SK-N-MC (cell line): ENCODE results near the gene REXO4.
A peak's percentile ranks its signal among the peaks of the same experiment; 100 is the strongest.

Source experiments
- DNase-seq: peaks from one replicate; pipeline ENCODE4 v3.0.0-alpha.2; 2011; ENCODE audit warnings: low read depth, low spot score
- H3K27ac ChIP-seq: fragments of 200-600 bp; sonication (generic); 2 replicates; pipeline ENCODE4 v1.5.1; 2016; ENCODE audit warnings: mixed run types
- H3K36me3 ChIP-seq: fragments of 200-600 bp; sonication (generic); 2 replicates; pipeline ENCODE4 v1.6.1; 2017; ENCODE audit warnings: antibody characterized with exemption, low read length, mixed read lengths; ENCODE audit not compliant: insufficient read depth
- H3K4me3 ChIP-seq: fragments of 200-600 bp; sonication (generic); 2 replicates; pipeline ENCODE4 v1.5.1; 2016
- H3K9ac ChIP-seq: fragments of 200-600 bp; sonication (generic); 2 replicates; pipeline ENCODE4 v1.8.0; 2017; ENCODE audit warnings: mixed run types, mixed read lengths; ENCODE audit not compliant: insufficient read length
- H3K9me3 ChIP-seq: fragments of 200-600 bp; sonication (generic); 2 replicates; pipeline ENCODE4 v1.6.1; 2017; ENCODE audit warnings: low read depth, mild to moderate bottlenecking, antibody characterized with exemption, low read length, moderate library complexity, mixed read lengths
- EZH2 ChIP-seq: fragments of 200-600 bp; sonication (generic); IDR thresholded peaks from one replicate; pipeline ENCODE4 v1.6.1; 2017; ENCODE audit warnings: antibody characterized with exemption
- FOXP2 ChIP-seq: optimal IDR thresholded peaks from 2 replicates; pipeline ENCODE3; 2011; ENCODE audit warnings: mild to moderate bottlenecking, moderate library complexity; ENCODE audit not compliant: insufficient read depth; ENCODE audit errors: extremely low read length, control extremely low read depth
- POLR2AphosphoS5 ChIP-seq: IDR thresholded peaks from 2 replicates; pipeline ENCODE4 v1.6.1; 2012; ENCODE audit warnings: mild to moderate bottlenecking, low read depth, low read length, borderline replicate concordance

The REXO4 gene

DNA sequence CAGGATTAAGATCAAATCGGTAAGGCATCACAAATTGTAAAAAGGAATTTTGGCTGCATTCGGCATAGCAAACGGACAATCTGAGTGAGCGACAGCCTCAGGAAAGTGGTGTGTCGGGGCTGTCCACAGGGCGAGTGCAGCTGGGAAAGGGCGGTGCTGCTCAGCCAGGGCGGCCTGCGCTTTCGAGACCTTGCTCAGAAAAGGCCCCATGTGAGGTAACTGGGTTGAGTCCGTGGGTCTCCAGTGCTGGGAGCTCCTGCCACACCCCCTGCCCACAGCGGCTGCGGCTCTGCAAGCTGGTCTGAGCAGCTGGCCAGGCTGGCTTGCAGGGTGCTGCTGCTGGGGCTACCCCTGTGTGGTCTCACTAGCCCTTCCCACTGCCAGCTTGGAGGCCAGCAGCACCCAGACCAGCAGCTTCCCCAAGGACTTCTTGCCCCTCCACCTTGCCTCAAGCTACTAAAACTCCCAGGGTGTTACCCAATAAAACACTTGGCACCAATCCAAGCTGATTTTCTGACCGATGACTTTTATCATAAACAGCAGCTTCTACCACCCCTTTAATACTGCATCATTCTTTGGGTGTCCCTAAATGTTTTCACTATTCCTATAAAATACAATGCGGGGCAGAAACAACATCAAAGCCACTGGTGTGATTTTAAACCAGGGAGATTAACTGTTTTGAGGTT lies 55.3 kb downstream of the REXO4 start:
- Histone ChIP-seq H3K36me3 (peaks cover 72% of the 10 kb centered on the region), H3K4me3 (no peak overlapping the region), H3K27ac (no peak overlapping the region), H3K9me3 (no peaks in the 10 kb centered on the region), H3K9ac (no peak overlapping the region)
- DNase-seq: no peak
- TF ChIP-seq EZH2 (no peak), POLR2AphosphoS5 (no peak)

DNA sequence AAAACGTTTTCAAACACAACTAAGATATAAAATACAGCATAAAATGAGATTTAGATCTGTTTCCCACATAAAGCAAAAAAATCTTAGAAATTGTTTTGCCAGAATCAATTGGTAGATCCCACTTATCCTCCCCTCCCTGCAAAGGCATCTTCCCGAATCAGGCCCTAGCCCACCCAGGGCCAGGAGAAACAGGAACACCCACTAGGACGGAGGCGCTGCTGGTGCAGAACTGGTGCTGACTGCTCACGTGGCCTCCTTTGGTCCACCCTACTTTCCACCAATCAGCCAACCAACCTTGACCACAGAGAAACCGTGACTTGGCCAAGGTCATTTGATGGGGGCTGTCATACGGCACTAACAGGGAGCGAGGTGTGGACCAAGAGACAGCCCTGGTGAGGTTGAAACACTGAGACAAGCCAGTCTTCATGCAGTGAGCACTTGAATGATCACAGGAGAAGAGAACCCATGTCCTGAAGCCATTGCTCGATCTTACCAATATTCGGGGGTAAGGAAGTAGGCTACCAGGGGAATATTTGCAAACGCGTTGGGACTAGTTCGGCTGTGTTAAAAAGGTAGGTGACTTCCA lies 56.2 kb downstream of the REXO4 start:
- no peak overlapping the region for H3K9ac ChIP-seq
- peaks cover 63% of the 10 kb centered on the region for H3K36me3 ChIP-seq
- no peak overlapping the region for H3K4me3 ChIP-seq
- no peak for DNase-seq
- H3K27ac ChIP-seq: no peak overlapping the region
- no peak for TF ChIP-seq POLR2AphosphoS5
- no peak for TF ChIP-seq EZH2
- no peak for TF ChIP-seq FOXP2
- no peaks in the 10 kb centered on the region for H3K9me3 ChIP-seq

DNA sequence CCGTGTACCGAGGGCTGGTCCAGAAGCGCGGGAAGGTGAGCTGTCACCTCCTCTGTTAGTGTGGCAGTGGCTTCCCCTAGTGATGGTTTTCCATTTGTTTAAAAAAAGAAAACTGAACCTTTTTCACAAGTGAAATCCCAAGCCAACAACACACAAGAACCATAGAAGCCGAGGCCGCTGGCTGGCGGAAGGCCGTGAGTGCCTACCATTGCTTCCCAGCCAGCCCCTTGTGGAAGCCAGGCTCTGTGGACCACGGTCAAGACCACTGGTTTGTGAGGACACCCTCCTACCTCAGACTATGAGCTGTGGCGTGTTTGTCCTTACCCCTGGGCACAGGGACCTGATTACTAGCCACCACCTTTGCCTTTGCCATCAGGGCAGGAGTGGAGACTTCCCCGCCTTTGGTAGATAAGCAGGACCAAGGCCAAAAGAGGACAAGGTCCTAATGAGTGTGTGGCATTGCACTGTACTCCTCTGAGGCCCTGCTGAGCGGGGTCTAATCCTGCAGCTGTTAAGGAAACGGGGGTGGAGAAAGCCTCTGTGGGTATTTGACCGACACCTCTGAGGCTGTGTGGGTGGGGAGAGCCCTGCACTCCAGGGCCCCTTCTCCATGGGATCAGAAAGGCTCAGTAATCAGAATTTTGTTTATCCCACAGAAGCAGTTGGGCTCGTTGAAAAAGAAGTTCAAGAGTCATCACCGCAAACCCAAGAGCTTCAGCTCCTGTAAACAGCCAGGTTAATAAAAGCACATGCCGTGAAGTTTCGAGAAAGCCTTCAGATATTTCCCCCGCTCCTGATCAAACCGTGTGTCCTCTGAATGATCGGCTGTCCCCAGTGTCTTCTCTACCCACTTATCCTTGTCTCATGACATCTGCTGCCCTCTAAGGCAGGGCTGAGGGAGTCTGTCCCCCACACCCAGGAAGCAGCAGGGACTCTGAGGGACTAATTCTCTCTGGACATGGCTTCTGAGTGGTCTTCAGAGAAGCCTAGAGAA lies 57.1 kb downstream of the REXO4 start:
- Histone ChIP-seq H3K9ac (no peak overlapping the region), H3K27ac (peak overlapping the region; percentile 36; the same call in 1 of the 2 replicates), H3K4me3 (no peak overlapping the region), H3K9me3 (no peaks in the 10 kb centered on the region), H3K36me3 (peaks cover 54% of the 10 kb centered on the region)
- no peak for DNase-seq
- no peak for TF ChIP-seq EZH2
- TF ChIP-seq POLR2AphosphoS5: no peak
- no peak for TF ChIP-seq FOXP2

DNA sequence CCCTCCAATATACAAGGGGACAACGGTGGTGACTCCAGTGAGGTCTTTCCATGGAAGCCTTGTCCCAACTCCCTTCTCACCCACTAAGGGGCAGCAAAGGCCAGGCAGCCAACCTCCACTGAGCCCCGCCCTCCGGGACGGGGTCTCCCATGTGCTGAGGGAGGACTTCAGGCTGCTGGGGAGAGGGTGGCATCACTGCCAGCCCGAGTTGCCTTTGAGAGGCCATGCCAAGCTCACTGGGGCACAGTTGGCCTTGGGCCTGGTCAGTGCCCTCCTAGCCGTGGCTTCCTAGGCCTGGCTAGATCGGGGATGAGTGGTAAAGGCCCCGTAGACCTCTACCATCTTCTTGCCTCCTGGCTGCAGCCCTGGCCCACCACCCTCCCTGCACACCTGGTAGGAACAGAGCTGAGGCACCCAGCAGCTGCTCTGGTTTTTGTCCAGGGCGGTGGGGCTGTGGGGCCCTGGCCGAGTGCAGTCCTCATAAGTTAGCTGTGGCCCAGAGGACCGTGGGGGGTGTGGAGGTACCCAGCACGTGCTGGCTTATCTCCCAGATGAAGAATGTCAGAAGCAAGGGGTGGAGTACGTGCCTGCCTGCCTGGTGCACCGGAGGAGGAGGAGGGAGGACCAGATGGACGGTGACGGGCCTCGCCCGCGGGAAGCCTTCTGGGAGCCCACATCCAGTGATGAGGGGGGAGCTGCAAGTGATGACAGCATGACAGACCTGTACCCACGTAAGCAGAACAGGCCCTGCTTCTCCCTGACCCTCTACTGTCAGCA lies 58.2 kb downstream of the REXO4 start:
- TF ChIP-seq EZH2: no peak
- no peak for TF ChIP-seq POLR2AphosphoS5
- no peak for TF ChIP-seq FOXP2
- H3K27ac ChIP-seq: no peak overlapping the region
- H3K9ac ChIP-seq: no peak overlapping the region
- H3K36me3 ChIP-seq: peaks cover 43% of the 10 kb centered on the region
- no peaks in the 10 kb centered on the region for H3K9me3 ChIP-seq
- no peak overlapping the region for H3K4me3 ChIP-seq
- DNase-seq: no peak

DNA sequence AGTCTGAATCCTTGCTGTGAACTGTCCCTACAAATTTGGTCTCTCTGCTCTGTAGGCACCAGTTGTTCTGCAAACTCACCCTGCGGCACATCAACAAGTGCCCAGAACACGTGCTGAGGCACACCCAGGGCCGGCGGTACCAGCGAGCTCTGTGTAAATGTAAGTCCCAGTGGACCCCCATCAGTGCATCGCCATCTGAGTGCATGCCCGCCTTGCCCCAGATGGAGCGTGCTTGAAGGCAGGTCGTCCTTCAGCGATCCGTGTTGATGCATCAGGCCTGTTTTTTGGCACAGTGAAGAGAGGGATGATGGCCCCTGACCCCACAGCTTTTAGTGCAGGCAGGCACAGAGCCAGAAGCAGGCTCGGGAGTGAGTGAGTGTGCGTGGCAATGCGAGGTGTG lies 60.2 kb downstream of the REXO4 start:
- Histone ChIP-seq H3K4me3 (peak overlapping the region; percentile 92), H3K36me3 (peaks cover 30% of the 10 kb centered on the region), H3K9me3 (no peaks in the 10 kb centered on the region), H3K9ac (no peak overlapping the region), H3K27ac (no peak overlapping the region)
- DNase-seq: no peak
- TF ChIP-seq EZH2 (no peak), FOXP2 (no peak), POLR2AphosphoS5 (no peak)

DNA sequence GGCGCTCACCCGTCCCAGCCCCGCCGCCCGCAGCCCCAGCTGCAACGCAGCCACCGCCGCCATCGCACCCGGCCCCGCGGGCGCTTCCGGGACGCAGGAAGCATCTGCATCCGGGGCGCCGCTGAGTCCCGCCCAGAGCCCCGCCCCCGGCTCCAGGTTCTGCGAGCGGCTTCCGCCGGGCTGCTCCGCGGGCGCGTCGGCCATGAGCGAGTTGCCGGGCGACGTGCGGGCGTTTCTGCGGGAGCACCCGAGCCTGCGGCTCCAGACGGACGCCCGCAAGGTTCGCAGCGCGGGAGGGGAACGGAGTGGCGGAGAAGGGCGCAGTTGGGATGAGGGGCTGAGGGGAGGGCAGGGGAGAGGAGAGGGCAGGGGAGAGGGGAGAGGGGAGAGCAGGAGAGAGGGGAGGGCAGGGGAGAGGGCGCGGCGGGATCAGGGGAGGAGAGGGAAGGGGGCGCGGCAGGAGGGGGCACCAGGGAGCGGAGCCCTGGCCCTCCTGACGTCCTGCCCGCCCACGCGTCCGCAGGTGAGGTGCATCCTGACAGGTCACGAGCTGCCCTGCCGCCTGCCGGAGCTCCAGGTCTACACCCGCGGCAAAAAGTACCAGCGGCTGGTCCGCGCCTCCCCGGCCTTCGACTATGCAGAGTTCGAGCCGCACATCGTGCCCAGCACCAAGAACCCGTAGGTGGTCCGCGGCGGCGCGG lies 61.3 kb downstream of the REXO4 start, which contains the start of the genes SURF1 and SURF2:
TSS of gene SURF1 (minus strand) at position 97 of the 701 bp plus-strand sequence. CDS start at position 63, 34 bp downstream.
TSS of gene SURF2 (plus strand) at position 160 of the 701 bp plus-strand sequence. CDS start at position 203, 43 bp downstream.
- H3K4me3 ChIP-seq: peak within 1 kb of the TSS; percentile 92
- H3K9me3 ChIP-seq: no peaks in the 10 kb centered on the region
- peak within 1 kb of the TSS; percentile 62; the same call in 1 of the 2 replicates for H3K27ac ChIP-seq
- H3K36me3 ChIP-seq: peaks cover 30% of the 10 kb centered on the region
- H3K9ac ChIP-seq: peak within 1 kb of the TSS; percentile 85
- no peak for DNase-seq
- TF ChIP-seq FOXP2 (peak; percentile 50), EZH2 (no peak), POLR2AphosphoS5 (peak; percentile 94)
